Gastrocnemius medialis (tissue), 4 donors: ENCODE data around the gene RELL1.

Source experiments
- POLR2A ChIP-seq, 2 donors: fragments of 450-650 bp; IDR thresholded peaks; one replicate each; pipeline ENCODE4 v1.6.1; 2017; ENCODE audit warnings: antibody characterized with exemption in 2 of 2, mild to moderate bottlenecking in 2 of 2, moderate library complexity in 2 of 2
- TF ChIP-seq, protein P1 (sequence below), 5 experiments: fragments of 450-650 bp in 3 of 5; fragments of 200-600 bp in 2 of 5; sonication (generic) in 2 of 5; IDR thresholded peaks in 4 of 5; conservative IDR thresholded peaks in 1 of 5; 1 replicate in 4 of 5; 2 replicates in 1 of 5; pipeline ENCODE4 v1.5.1; 2016 to 2019; ENCODE audit warnings: antibody characterized with exemption in 5 of 5, mild to moderate bottlenecking in 3 of 5, moderate library complexity in 3 of 5

DNA sequence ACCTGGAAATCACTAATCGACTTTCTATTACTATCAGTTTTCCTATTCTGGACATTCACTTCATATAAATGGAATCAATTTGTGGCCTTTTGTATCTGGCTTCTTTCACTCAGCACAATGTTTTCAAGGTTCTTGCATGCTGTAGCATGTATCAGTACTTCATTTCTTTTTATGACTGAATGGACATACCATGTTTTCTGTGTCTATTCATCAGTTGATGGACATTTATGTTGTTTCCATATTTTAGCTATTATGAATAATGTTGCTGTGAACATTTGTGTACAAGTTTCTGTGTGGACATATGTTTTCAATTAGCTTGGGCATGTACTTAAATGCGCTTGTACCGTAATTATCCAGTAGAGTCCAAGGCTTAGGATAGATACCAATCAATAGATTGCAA is 19.9 kb upstream of the RELL1 start:
- no peak for TF ChIP-seq POLR2A (IDR thresholded peaks at IDR 0.05)
- TF ChIP-seq, protein P1, sequence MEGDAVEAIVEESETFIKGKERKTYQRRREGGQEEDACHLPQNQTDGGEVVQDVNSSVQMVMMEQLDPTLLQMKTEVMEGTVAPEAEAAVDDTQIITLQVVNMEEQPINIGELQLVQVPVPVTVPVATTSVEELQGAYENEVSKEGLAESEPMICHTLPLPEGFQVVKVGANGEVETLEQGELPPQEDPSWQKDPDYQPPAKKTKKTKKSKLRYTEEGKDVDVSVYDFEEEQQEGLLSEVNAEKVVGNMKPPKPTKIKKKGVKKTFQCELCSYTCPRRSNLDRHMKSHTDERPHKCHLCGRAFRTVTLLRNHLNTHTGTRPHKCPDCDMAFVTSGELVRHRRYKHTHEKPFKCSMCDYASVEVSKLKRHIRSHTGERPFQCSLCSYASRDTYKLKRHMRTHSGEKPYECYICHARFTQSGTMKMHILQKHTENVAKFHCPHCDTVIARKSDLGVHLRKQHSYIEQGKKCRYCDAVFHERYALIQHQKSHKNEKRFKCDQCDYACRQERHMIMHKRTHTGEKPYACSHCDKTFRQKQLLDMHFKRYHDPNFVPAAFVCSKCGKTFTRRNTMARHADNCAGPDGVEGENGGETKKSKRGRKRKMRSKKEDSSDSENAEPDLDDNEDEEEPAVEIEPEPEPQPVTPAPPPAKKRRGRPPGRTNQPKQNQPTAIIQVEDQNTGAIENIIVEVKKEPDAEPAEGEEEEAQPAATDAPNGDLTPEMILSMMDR (IDR thresholded peaks at IDR 0.05 in 4 of 5, conservative IDR thresholded peaks at IDR 0.05 in 1 of 5), result no peak
